Neural progenitor cell (in vitro differentiated cells): Measurements from ENCODE around the gene KRTAP4-12.
"Not testable (repeated sequence)": the region's sequence is repeated elsewhere in the genome, so short reads cannot be mapped to it uniquely, and the experiment has no call there.

Experiments
- CTCF ChIP-seq: fragments of 200-600 bp; sonication (generic); IDR thresholded peaks from 2 replicates; pipeline ENCODE4 v1.5.1; 2017; ENCODE audit warnings: antibody characterized with exemption, mild to moderate bottlenecking
- EZH2 ChIP-seq: fragments of 200-600 bp; sonication (generic); IDR thresholded peaks from 2 replicates; pipeline ENCODE4 v1.6.1; 2017; ENCODE audit warnings: antibody characterized with exemption, mild to moderate bottlenecking, moderate library complexity

- not testable (repeated sequence) for TF ChIP-seq CTCF, EZH2
Observed at GRCh38 chr17:41148971-41149651, 25.1 kb upstream of the KRTAP4-12 start.
